Endothelial cell of umbilical vein (primary cell): ENCODE results near the gene ARGFX.

ENCODE experiments used
- EZH2 ChIP-seq: IDR thresholded peaks from 2 replicates; pipeline ENCODE4 v1.6.1; 2012; ENCODE audit warnings: borderline replicate concordance, low read depth, mild to moderate bottlenecking, moderate library complexity, low read length, inconsistent platforms; ENCODE audit not compliant: severe bottlenecking
- FOS ChIP-seq: IDR thresholded peaks from 2 replicates; pipeline ENCODE4 v1.6.1; 2011; ENCODE audit warnings: mild to moderate bottlenecking, low read length, moderate library complexity, borderline replicate concordance; ENCODE audit not compliant: insufficient read depth
- GATA2 ChIP-seq: IDR thresholded peaks from 2 replicates; pipeline ENCODE4 v1.7.0; 2011; ENCODE audit warnings: low read depth, mild to moderate bottlenecking, moderate library complexity, mixed read lengths, low read length; ENCODE audit not compliant: insufficient read length, insufficient read depth
- JUN ChIP-seq: IDR thresholded peaks from 2 replicates; pipeline ENCODE4 v1.6.1; 2011; ENCODE audit warnings: borderline replicate concordance, low read depth; ENCODE audit not compliant: insufficient read length, insufficient read depth
- MYC ChIP-seq: IDR thresholded peaks from one replicate; pipeline ENCODE4 v1.6.1; 2011; ENCODE audit warnings: mild to moderate bottlenecking, low read depth, low read length
- POLR2A ChIP-seq: IDR thresholded peaks from 2 replicates; pipeline ENCODE4 v1.6.1; 2012; ENCODE audit warnings: low read depth, mild to moderate bottlenecking, control low read depth, low read length
- POLR2AphosphoS5 ChIP-seq: IDR thresholded peaks from 2 replicates; pipeline ENCODE4 v1.6.1; 2012; ENCODE audit warnings: low read depth, mild to moderate bottlenecking, control low read depth, low read length, moderate library complexity; ENCODE audit not compliant: insufficient read depth
- TF ChIP-seq, protein P1 (sequence below), 2 donors: IDR thresholded peaks; 1 replicate in 1 of 2; 2 replicates in 1 of 2; pipeline ENCODE4 v1.5.1; 2011; ENCODE audit warnings: low read length in 2 of 2, mild to moderate bottlenecking in 2 of 2, moderate library complexity in 2 of 2, control low read depth in 1 of 2, inconsistent platforms in 1 of 2, low read depth in 1 of 2; ENCODE audit not compliant: insufficient read depth in 1 of 2; ENCODE audit errors: extremely low read depth in 1 of 2
- TF ChIP-seq, protein P2 (sequence below): IDR thresholded peaks from 2 replicates; pipeline ENCODE4 v1.6.1; 2011; ENCODE audit not compliant: insufficient read depth, insufficient read length

DNA sequence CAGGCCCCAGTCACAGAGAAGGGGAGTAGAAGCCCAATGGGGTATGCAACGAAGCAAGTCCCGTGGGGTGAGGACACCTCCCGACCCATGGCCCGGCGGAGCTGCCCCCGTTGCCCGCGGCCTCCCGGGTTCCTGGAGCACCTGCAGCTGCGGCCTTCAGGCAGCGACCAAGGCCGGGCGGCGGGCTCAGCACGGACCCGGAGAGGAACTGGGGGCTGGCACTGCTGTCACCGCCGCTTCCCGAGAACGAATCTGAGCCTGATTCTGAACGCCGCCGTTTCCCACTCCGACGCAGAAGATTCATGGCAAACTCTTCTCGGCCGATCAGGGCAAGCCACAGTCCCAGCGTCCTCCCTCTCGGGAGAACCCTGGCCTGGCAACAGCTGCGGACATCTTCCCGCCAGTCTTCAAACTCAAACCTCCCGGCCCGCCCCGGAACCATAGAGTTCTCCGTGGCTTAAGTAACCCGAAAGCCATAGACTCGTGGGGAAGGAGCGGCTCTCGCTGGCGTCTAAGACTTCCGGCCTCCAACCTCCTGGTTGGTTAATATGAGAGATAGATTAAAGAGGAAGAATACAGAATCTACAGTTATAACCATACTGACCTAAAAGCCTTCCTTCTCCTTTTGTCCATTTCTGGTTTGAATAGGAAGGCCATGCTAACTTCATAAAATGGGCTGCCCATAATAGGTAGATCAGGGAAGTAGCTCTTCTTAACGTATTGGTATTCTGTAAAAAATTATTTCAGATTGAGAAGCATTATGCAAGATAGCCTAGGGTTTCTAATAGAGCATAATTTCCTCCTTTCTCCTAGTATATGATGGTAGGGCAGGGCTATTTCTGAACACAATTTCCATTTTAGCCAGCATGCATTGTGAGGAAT lies 21.9 kb upstream of the ARGFX start, which contains the start of gene POLQ:
- TF ChIP-seq POLR2A = peak; percentile 60
- peak; percentile 75 for TF ChIP-seq POLR2AphosphoS5
- TF ChIP-seq, protein P1, sequence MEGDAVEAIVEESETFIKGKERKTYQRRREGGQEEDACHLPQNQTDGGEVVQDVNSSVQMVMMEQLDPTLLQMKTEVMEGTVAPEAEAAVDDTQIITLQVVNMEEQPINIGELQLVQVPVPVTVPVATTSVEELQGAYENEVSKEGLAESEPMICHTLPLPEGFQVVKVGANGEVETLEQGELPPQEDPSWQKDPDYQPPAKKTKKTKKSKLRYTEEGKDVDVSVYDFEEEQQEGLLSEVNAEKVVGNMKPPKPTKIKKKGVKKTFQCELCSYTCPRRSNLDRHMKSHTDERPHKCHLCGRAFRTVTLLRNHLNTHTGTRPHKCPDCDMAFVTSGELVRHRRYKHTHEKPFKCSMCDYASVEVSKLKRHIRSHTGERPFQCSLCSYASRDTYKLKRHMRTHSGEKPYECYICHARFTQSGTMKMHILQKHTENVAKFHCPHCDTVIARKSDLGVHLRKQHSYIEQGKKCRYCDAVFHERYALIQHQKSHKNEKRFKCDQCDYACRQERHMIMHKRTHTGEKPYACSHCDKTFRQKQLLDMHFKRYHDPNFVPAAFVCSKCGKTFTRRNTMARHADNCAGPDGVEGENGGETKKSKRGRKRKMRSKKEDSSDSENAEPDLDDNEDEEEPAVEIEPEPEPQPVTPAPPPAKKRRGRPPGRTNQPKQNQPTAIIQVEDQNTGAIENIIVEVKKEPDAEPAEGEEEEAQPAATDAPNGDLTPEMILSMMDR (IDR thresholded peaks at IDR 0.05; ENCODE audit: extremely low read depth in 1 of 2, insufficient read depth in 1 of 2, low read depth in 1 of 2, low read length in 2 of 2) = no peak
- no peak for TF ChIP-seq MYC
- no peak for TF ChIP-seq JUN
- TF ChIP-seq, protein P2, sequence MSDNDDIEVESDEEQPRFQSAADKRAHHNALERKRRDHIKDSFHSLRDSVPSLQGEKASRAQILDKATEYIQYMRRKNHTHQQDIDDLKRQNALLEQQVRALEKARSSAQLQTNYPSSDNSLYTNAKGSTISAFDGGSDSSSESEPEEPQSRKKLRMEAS = no peak
- TF ChIP-seq EZH2 = no peak
- TF ChIP-seq GATA2 = no peak
- TF ChIP-seq FOS = no peak
